Measurements from ENCODE around the gene TBC1D3I. TPM values are rescaled to one million over a fixed set of nuclear protein-coding genes. Genes with fewer than 3 reads are reported as not detected.

TBC1D3I gene
- total RNA-seq, 2 experiments from 2014 or later, result 0.19 to 0.55 TPM

DNA sequence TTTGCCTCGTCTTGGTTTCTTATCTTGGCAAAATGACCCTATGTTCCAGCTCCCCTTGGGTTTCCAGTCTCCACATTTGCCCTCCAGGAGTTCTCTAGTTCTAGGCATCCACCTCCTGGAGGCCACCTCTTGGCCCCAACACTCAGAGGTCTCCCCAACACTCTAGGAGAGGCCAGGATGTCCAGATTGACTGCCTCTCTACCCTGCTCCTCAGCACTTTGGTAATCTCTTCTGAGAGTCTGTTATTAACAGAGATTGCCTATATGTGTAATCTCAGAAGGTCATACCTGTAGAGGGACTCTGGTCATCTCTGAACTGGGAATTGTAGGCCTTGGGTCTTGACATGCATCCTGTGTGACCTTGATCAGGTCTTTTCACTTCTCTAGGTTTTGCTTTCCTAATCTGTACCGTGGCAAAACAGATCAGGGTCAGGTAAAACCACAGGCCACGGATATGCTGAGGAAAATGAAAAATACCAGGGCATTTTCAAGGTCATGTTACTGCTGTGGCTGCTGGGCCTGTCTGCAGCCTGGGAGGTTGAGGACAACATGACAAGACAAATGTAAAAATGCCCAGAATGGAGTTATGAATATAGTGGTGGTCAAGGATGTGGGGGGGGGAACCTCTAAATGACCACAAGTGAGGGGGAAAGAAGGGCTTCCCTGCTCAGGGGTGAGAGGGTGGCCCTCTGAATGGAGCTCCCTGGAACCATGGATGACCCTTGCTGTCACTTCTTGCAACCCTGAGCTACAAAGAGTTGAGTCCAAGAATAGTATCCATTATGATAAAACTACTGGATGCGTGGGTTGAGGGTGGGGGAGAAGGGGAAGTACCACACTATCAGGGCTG, 58.5 kb downstream of the TBC1D3I start:
- Histone ChIP-seq H3K9me2 (ENCODE audit: insufficient read depth, low read length) (no peaks in the 10 kb centered on the region), H3K4me3 (ENCODE audit: low read depth, low read length, poor library complexity, severe bottlenecking) (no peak overlapping the region), H3K9me3 (ENCODE audit: low read length) (no peaks in the 10 kb centered on the region), H3K36me3 (ENCODE audit: insufficient read depth, low read length) (no peaks in the 10 kb centered on the region), H2AFZ (ENCODE audit: low read length) (no peak overlapping the region), H3K27ac (ENCODE audit: low read depth, low read length, poor library complexity, severe bottlenecking) (no peak overlapping the region), H3K4me1 (ENCODE audit: insufficient read depth, low read length, poor library complexity, severe bottlenecking) (peaks cover 52% of the 10 kb centered on the region), H3K4me2 (ENCODE audit: low read length) (no peak overlapping the region), H3K79me2 (ENCODE audit: insufficient read depth, low read depth, low read length) (no peaks in the 10 kb centered on the region), H4K20me1 (ENCODE audit: insufficient read depth, low read length) (no peaks in the 10 kb centered on the region)
- ChIA-PET CTCF (ENCODE audit: unreplicated experiment) (interaction anchor here (0.5 kb wide), 1 partner anchor 108 kb away, joined by 3 read pairs; no protein-coding TSS in a partner anchor), POLR2A (interaction anchor here (0.8 kb wide), 2 partner anchors 10 to 1030 kb away, joined by 3 read pairs; partner anchors contain the start of genes CCL3L1 and CCL3L3)
- intact Hi-C loops (cut with micrococcal nuclease; ENCODE audit: unreplicated experiment), result no loop called here
- TF ChIP-seq EZH2phosphoT487 (IDR thresholded peaks at IDR 0.05; ENCODE audit: borderline replicate concordance, low read depth, low read length), result no peak
- no peak for TF ChIP-seq CTCF (conservative IDR thresholded peaks at IDR 0.05; ENCODE audit: low read length)
- no TSS peak for BruUV-seq (replicated peaks)
- no peak for DNase-seq (ENCODE audit: low spot score)

DNA sequence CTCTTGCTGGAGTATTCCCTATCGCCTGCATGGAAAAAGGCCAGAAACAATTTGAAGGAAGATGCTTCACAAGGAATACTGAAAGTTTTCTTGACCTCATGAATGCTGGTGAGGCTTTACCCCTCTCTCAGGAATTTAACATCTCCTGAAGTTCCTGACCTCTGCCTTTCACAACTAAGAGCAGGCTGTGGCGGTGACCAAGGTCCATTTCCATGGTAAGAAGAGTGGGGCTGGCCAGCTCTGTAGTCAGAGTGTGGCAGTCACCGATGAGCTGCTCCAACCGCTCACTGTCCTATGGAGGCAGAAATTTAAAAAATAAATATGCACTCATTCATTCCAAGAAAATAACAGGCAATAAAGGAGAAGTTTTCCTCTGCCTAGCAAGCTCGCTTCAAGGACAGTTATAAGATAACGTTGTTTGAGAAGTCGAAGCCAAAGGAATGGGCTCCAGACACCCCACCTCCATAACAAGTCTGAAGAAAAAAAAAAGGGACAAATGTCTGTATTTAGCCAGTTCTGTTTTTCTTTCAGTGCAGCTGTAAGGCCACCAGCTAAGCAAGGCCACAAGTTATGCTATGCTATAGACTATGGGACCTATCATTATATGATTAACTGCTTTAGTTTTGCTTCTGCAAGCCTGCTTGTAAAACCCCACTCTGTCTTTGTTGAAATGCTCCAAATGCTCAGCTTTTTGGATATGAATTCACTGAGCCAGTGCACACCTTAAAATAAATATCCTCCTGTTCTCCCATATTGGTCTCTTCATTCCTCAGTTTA, 59.5 kb downstream of the TBC1D3I start:
- H3K27ac ChIP-seq (ENCODE audit: low read depth, low read length, poor library complexity, severe bottlenecking), result no peak overlapping the region
- H3K4me1 ChIP-seq (ENCODE audit: insufficient read depth, low read length, poor library complexity, severe bottlenecking), result peaks cover 46% of the 10 kb centered on the region
- H3K36me3 ChIP-seq (ENCODE audit: insufficient read depth, low read length), result no peaks in the 10 kb centered on the region
- no peak overlapping the region for H3K4me3 ChIP-seq (ENCODE audit: low read depth, low read length, poor library complexity, severe bottlenecking)
- H2AFZ ChIP-seq (ENCODE audit: low read length), result no peak overlapping the region
- H3K79me2 ChIP-seq (ENCODE audit: insufficient read depth, low read depth, low read length), result no peaks in the 10 kb centered on the region
- TF ChIP-seq CTCF (conservative IDR thresholded peaks at IDR 0.05; ENCODE audit: low read length) (no peak), EZH2phosphoT487 (IDR thresholded peaks at IDR 0.05; ENCODE audit: borderline replicate concordance, low read depth, low read length) (no peak)
- ChIA-PET POLR2A (interaction anchor here (0.8 kb wide), 1 partner anchor 1031 kb away, joined by 3 read pairs; no protein-coding TSS in a partner anchor), CTCF (ENCODE audit: unreplicated experiment) (no interaction called here)
- BruUV-seq (replicated peaks), result no TSS peak
- intact Hi-C loops (cut with micrococcal nuclease; ENCODE audit: unreplicated experiment), result no loop called here
- no peak for DNase-seq (ENCODE audit: low spot score)
- H3K9me2 ChIP-seq (ENCODE audit: insufficient read depth, low read length), result no peaks in the 10 kb centered on the region
- no peaks in the 10 kb centered on the region for H4K20me1 ChIP-seq (ENCODE audit: insufficient read depth, low read length)
- H3K9me3 ChIP-seq (ENCODE audit: low read length), result no peaks in the 10 kb centered on the region
- no peak overlapping the region for H3K4me2 ChIP-seq (ENCODE audit: low read length)

Small RNA genes lying within 50 kb of the gene (small RNA-seq; reads per million reads assigned to genes)
- gene AC243829.3, result not detected
- not detected for gene AC243829.6
- not detected for gene RF00019

Other genes starting within 250 kb of the TBC1D3I start
- not detected in 2 replicates for gene CCL23, start 246.6 kb downstream of the TBC1D3I start, total RNA-seq (2014; rRNA removed; shearing (Covaris generic))
- gene CCL23, start 246.6 kb downstream of the TBC1D3I start, total RNA-seq (2022), result not detected in 2 replicates
- gene CCL18, start 200.3 kb downstream of the TBC1D3I start, total RNA-seq (2014; rRNA removed; shearing (Covaris generic)), result not detected in 2 replicates
- gene CCL18, start 200.3 kb downstream of the TBC1D3I start, total RNA-seq (2022), result not detected in 2 replicates
- not detected in 2 replicates for gene CCL3, start 174.4 kb downstream of the TBC1D3I start, total RNA-seq (2014; rRNA removed; shearing (Covaris generic))
- gene CCL3, start 174.4 kb downstream of the TBC1D3I start, total RNA-seq (2022), result not detected in 2 replicates
- 0.09 TPM in 1 of 2 replicates, not detected in the other for gene CCL4, start 160.7 kb downstream of the TBC1D3I start, total RNA-seq (2014; rRNA removed; shearing (Covaris generic))
- gene CCL4, start 160.7 kb downstream of the TBC1D3I start, total RNA-seq (2022), result not detected in 2 replicates
- 1.5 and 3.0 TPM in 2 replicates for gene TBC1D3B, start 87.9 kb downstream of the TBC1D3I start, total RNA-seq (2014; rRNA removed; shearing (Covaris generic))
- 12.8 and 13.8 TPM in 2 replicates for gene TBC1D3B, start 87.9 kb downstream of the TBC1D3I start, total RNA-seq (2022)
- gene CCL3L1, start 67.8 kb downstream of the TBC1D3I start, total RNA-seq (2014; rRNA removed; shearing (Covaris generic)), result 0.10 TPM in 1 of 2 replicates, not detected in the other
- gene CCL3L1, start 67.8 kb downstream of the TBC1D3I start, total RNA-seq (2022), result 0.44 TPM in 1 of 2 replicates, not detected in the other
- 0.50 TPM in 1 of 2 replicates, not detected in the other for gene CCL4L2, start 53.5 kb downstream of the TBC1D3I start, total RNA-seq (2014; rRNA removed; shearing (Covaris generic))
- not detected in 2 replicates for gene CCL4L2, start 53.5 kb downstream of the TBC1D3I start, total RNA-seq (2022)
- gene TBC1D3G, start 59.3 kb upstream of the TBC1D3I start, total RNA-seq (2014; rRNA removed; shearing (Covaris generic)), result not detected in 2 replicates
- gene TBC1D3G, start 59.3 kb upstream of the TBC1D3I start, total RNA-seq (2022), result not detected in 2 replicates
- gene TBC1D3H, start 123.9 kb upstream of the TBC1D3I start, total RNA-seq (2014; rRNA removed; shearing (Covaris generic)), result not detected in 2 replicates
- not detected in 2 replicates for gene TBC1D3H, start 123.9 kb upstream of the TBC1D3I start, total RNA-seq (2022)
- gene ZNHIT3, start 222.1 kb upstream of the TBC1D3I start, total RNA-seq (2014; rRNA removed; shearing (Covaris generic)), result 40.4 and 42.2 TPM in 2 replicates
- gene ZNHIT3, start 222.1 kb upstream of the TBC1D3I start, total RNA-seq (2022), result 47.7 and 50.2 TPM in 2 replicates